GM13977 (cell line): ENCODE results near the gene PRKCZ.

Experiments used
- DNase-seq: peaks from one replicate; pipeline ENCODE4 v3.0.0; 2012; ENCODE audit warnings: low spot score
- CTCF ChIP-seq: IDR thresholded peaks from 2 replicates; pipeline ENCODE4 v1.5.1; 2012; ENCODE audit warnings: mild to moderate bottlenecking, control low read depth; ENCODE audit not compliant: insufficient read depth; ENCODE audit errors: extremely low read depth, missing control alignments
- in situ Hi-C: fragments of 300-500 bp; cut with MboI; formaldehyde crosslinking; loops from one replicate; pipeline ENCODE4 v1.12.0; 2022; ENCODE audit warnings: low sequenced_read_pairs, low pct_unique_long_range_greater_than_20kb, mixed read lengths, inconsistent platforms; ENCODE audit not compliant: unreplicated experiment

The PRKCZ gene

DNA sequence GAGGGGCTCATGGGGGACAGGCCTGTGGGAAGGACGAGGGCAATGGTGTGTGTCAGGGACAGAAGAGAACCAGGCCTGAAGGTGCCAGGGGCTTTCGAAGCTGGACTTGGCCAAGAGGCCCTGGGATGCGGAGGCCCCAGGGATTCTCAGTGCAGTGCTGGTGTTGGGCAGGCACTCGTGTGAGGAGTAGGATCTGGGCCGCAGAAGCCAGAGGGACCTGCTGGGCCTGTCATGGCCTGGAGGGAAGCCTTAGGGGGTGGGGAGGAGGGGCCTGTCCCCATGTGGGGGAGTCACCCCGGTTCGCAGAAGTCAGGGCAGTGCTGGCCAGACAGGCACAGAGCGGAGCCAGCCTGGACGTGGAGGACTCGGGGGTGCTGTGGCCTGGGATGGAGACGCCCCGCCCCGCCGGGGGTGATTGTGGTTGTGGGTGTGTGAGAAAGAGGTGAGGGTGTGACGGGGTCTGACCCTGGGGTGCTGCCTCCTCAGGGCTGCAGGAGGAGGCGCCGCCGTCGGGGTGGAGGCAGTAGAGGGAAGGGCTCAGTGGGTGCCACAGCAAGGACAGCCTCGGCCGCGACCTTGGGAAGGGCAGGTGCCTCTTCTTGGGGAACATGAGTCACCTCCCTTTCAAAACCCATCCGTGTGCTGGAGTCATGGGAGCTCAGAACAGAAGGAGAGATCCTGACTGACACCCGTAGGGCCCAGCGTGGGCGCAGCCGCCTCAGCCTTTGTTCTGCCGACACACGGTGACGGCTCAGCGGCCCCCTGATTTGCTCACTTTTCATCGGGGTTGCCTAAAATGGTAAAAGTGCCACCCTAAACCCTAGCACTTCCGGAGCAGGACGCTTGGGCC lies 110.5 kb downstream of the PRKCZ start:
- no peak for TF ChIP-seq CTCF
- no peak for DNase-seq
- in situ Hi-C loops: no loop called here

DNA sequence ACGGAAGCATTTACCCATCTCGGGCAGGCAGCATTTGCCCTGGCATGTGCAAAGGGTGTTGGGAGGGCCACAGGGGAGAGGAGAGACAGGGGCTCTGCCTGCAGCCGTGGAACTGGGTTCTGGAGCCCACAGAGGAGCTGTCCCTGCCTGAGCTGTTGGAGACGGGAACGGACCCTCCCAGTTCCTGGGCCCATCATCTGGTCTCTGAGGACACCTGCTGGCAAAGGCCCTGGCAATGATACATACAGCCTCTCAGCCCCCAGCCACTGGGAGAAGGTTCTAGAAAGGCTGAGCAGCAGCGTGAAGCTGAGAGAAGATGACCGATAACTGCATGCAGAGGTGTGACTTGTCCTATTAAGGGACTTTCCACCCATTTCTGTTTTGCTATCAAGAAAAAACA lies 113.0 kb downstream of the PRKCZ start:
- no peak for TF ChIP-seq CTCF
- no peak for DNase-seq
- in situ Hi-C loops: no loop called here

- DNase-seq: no peak
- in situ Hi-C loops: no loop called here
- TF ChIP-seq CTCF: no peak
Measured at GRCh38 chr1:2165646-2166045, 115.4 kb downstream of the PRKCZ start.

GRCh38 chr1:2166254-2166653 lies 116.0 kb downstream of the PRKCZ start:
- in situ Hi-C loops: no loop called here
- no peak for TF ChIP-seq CTCF
- DNase-seq: no peak

DNA sequence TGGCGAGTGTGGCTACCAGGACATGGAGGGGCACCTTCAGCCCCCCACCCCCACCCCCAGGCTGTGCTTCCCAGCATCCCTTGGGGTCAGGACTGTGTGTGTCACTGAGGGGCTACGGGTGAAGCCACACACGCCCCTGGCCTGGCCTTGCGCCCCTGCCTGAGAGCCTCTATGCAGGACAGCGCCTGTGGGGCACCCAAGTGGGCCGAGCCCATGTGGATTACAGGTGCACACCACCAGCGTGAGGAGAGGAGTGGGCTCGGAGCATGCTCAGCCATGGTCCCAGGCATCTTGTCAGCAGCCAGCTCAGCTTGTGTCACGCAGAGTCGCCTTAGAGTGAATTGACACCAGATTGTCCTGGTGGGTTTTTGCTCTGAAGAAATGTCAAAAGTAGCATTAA lies 116.5 kb downstream of the PRKCZ start:
- no peak for DNase-seq
- no peak for TF ChIP-seq CTCF
- in situ Hi-C loops: no loop called here

GRCh38 chr1:2168090-2168489 lies 117.9 kb downstream of the PRKCZ start:
- DNase-seq: no peak
- in situ Hi-C loops: no loop called here
- TF ChIP-seq CTCF: no peak
